GM21723 (cell line): ENCODE data around the gene EFCAB11.

Experiments
- ATAC-seq: cut with Tn5 transposase; IDR thresholded peaks from one replicate; pipeline ENCODE4 v1.9.1; 2021; ENCODE audit warnings: mild to moderate bottlenecking, moderate library complexity; ENCODE audit not compliant: unreplicated experiment

EFCAB11 gene

DNA sequence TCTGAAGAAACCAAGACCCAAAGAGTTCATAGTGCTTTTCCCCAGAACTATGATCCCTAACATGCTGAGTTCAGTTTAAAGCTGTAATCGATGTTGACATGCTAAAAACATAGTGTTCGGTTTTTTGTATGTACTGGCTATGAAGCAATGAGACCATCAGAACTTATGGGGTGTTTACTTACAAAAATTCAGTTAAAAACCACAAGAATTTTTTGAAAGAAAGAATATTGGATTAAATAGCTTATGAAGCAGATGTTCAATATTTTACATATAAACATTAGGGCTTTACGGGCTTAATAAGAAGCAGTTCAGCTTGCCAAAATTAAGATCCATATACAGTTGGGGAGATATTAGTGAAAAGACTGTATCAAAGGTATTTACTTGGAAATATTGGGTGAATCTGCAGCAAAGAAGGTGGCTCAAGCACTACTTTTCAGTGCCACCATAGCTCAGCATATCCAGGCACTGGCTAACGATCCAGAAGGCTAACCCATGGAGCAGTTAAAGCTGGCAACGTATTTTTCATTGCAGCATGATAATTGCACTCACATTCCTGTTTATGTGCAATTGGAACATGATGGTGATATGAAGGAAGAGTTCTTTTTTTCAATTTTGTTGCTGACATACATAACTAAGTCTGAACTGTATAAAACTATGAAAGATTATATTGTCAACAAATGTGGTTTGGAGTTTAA, 125.9 kb downstream of the EFCAB11 start:
- no peak for ATAC-seq

DNA sequence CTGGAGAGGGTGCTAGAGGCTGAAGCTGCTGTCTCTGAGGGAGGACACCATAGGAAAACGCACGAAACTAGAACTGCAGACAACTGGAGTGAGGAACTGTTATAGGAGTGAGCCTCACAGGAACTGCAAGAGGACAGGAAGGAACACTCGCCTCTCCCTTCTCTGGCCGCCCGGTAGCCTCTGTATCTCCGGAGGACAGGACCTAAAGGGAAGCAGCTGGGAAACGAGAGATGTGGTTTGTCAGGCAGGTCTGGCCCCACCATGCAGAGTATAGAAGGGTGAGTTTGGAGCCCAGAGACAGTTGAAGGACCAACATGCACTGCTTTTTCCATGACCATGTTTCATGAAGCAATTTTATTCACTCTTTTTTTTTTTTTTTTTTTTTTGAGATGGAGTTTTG, 127.3 kb downstream of the EFCAB11 start:
- ATAC-seq, result no peak

DNA sequence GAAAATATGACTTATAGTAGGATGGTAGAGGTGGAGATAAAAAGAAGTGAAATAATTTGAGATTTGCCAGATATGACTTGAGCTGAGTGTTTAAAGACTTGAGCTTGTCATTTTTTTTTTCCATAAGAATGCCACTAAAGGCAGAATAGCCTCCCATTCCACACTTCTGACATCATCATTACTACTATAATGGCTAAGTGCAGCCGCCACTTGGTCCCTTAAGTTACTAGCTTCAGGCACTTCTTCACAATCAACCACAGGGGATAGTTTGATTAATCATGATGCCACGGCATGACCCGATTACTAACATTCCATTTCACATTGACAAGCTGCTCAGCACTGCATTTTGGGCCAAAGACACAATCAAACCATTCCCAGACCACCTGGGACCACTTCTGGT, 127.9 kb downstream of the EFCAB11 start:
- ATAC-seq, result no peak

- no peak for ATAC-seq
These were observed 130.8 kb downstream of the EFCAB11 start for GRCh38 chr14:89823743-89824142.

DNA sequence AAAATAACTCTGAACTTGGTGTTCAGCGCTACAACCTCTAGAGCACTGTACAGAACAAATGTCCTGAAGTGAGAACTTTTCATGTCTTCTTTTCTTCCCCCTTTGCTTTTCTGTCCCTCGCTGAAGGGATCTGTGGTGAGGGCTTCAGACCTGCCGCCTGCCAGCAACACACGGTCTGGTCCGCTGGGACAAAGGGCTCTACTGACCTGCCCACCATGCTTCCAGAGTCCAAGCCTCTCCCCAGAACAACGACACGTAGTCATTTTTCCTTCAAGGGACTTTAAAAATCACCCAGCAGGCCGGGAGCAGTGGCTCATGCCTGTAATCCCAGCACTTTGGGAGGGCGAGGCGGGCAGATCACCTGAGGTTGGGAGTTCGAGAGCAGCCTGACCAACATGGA, 140.4 kb downstream of the EFCAB11 start:
- no peak for ATAC-seq

GRCh38 chr14:89813617-89814031, 140.9 kb downstream of the EFCAB11 start:
- no peak for ATAC-seq

DNA sequence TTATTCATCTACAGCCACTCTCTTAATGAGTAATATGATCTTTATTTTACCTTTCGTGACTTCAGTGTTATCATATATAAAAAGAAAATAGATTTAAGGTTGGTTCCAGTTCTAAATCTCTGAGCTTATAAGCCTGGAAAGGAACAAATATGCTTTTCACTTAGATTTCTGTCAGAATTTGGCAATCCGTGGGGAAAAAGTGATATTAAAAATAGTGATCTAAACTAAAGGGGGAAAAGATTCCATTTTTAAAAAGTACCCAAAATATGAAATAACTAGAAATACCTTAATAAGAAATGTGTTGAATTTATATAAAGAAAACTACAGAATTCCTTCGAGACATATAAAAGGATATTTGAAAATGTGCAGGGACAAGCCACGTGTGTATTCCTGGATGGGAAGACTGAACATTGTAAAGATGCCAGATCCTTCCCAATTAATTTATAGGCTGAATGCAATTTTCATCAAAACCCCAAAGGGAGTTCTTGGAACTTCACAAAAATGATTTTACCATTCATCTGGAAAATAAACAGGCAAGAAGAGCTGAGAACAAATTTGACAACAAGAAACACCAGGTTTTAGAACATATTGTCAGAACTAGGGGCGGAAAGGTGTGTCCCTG, 142.5 kb downstream of the EFCAB11 start:
- ATAC-seq, result no peak

GRCh38 chr14:89810101-89810500, 144.4 kb downstream of the EFCAB11 start:
- ATAC-seq, result no peak

- no peak for ATAC-seq
These were observed 146.6 kb downstream of the EFCAB11 start for GRCh38 chr14:89807892-89808291.

DNA sequence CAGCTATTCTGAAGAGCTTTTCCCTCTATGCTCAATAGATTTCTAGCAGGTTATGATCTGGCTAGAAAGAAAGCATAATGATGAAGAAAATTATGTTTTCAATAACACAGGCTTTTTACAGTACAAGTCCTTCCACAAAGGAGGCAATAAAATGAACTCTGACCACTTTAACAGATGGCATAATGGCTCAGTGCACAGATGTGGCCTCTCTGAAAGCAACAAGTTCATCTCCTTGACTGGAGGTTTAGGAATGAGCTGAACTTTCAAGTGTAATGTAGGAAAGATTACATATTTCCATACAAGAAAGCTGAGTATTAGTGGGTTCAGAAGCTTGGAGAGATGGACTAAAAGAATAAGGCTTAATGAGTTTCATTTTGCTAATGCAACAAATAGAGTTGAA, 147.4 kb downstream of the EFCAB11 start:
- no peak for ATAC-seq

- no peak for ATAC-seq
These were observed 148.1 kb downstream of the EFCAB11 start for GRCh38 chr14:89806451-89806850.

GRCh38 chr14:89805501-89805900, 149.0 kb downstream of the EFCAB11 start:
- no peak for ATAC-seq

- no peak for ATAC-seq
These were observed 151.0 kb downstream of the EFCAB11 start for GRCh38 chr14:89803542-89803941.

GRCh38 chr14:89801136-89801535, 153.4 kb downstream of the EFCAB11 start:
- no peak for ATAC-seq

GRCh38 chr14:89798212-89798773, 156.2 kb downstream of the EFCAB11 start:
- no peak for ATAC-seq

- ATAC-seq, result no peak
These were observed 157.4 kb downstream of the EFCAB11 start for GRCh38 chr14:89797148-89797547.

- no peak for ATAC-seq
These were observed 160.4 kb downstream of the EFCAB11 start for GRCh38 chr14:89794096-89794495.

- ATAC-seq, result no peak
These were observed 161.2 kb downstream of the EFCAB11 start for GRCh38 chr14:89793367-89793716.

GRCh38 chr14:89792489-89793366, 161.8 kb downstream of the EFCAB11 start:
- ATAC-seq, result no peak

- no peak for ATAC-seq
These were observed 167.0 kb downstream of the EFCAB11 start for GRCh38 chr14:89787525-89787924.

DNA sequence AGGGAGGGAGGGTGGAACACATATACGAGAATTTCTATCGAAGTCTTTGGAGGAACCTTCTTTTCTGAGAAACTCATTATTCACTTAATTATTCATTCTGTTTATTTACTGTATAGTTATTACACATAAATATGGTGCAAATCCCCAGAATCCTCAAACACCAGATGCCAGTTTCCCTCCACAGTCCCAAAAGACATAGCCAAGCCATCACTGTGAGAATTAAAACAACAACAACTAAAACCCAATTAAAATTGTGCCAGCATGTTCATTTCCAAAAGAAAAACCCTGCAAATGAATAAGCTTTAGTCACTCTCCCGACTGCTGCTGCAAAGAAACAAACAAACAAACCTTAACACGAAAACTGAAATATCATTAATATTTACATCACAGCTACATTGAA, 173.5 kb downstream of the EFCAB11 start:
- no peak for ATAC-seq

- ATAC-seq, result no peak
These were observed 174.8 kb downstream of the EFCAB11 start for GRCh38 chr14:89779707-89780106.
